HG03521 (cell line): ENCODE data around the gene GOSR1.
"Not testable (repeated sequence)": the region's sequence is repeated elsewhere in the genome, so short reads cannot be mapped to it uniquely, and the experiment has no call there.

Experiments
- ATAC-seq: cut with Tn5 transposase; IDR thresholded peaks from one replicate; pipeline ENCODE4 v1.9.1; 2021; ENCODE audit warnings: mild to moderate bottlenecking, moderate library complexity; ENCODE audit not compliant: unreplicated experiment

GOSR1 gene

GRCh38 chr17:30541802-30542201, 64.6 kb downstream of the GOSR1 start:
- no peak for ATAC-seq

DNA sequence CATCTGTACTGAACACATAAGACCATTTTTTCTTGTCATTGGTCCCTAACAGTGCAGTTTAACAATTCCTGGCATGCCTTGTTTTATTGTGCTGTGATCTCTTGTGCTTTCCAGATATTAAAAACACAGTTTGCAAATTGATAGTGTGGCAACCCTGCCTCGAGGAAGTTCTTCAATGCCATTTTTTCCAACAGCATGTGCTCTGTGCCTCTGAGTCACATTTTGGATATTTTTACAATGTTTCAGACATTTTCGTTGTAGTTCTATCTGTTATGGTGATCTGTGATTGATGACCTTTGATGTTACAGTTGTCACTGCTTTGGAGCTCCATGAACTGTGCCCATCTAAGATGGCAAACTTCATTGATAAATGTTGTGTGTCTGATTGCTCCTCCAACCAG, 66.2 kb downstream of the GOSR1 start:
- no peak for ATAC-seq

DNA sequence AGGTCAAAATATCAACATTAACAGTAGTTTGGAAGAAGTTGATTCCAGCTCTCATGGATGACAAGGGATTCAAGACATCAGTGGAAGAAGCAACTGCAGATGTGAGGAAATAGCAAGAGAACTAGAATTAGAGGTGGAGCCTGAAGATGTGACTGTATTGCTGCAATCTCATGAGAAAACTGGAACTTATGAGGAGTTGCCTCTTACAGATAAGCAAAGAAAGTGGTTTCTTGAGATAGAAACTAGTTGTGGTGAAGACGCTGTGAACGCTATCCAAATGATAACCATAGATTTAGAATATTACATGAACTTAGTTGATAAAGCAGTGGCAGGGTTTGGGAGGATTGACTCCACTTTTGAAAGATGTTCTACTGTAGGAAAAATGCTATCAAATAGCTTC, 67.8 kb downstream of the GOSR1 start:
- ATAC-seq: no peak

DNA sequence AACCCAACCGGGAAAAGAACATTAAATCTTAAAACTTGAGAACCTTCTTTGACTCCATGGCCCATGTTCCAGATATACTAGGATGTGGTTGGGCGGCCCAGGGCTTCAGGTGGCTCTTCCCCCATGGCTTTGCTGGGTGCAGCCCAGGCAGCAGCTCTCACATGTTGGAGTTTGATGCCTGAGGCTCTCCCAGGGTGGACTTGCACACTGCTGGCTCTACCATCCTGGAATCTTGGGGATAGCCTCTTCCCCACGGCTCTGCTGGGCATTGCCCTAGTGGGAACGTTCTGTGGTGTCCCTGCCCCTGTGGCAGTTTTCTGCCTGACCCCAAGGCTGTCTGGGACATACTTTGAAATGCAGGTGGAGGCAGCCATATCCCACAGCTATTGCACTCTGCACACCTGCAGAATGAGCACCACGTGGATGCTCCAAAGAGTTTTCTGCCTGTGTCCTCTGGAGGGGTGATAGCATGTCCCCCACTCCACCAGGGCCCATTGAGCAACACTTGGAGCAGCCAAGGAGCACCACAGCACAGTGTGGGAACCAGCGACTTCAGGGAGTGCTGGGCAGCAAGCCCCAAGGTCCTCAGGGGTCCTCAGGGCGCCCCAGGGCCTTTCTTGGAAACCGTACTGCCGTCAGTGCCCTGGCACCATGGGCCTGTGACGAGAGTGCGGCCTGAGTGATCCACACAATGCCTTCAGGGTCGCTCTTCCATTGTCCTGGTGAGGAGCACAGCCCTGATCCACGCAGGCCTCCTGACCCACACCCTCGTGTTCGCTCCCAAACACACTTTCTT, 70.8 kb downstream of the GOSR1 start:
- ATAC-seq: no peak

DNA sequence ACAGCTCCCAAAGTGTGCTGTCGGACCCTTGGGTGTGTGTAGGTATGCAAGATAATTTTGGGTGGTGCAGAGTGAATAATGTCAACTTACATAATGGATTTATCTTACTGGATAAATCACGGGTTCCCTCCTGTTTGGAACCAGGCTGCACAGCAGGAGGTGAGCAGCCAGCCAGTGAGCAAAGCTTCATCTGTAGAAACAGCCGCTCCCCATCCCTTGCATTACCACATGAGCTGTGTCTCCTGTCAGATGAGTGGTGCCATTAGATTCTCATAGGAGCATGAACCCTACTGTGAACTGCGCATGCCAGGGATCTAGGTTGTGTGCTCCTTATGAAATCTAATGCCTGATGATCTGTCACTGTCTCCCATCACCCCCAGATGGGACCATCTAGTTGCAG, 72.0 kb downstream of the GOSR1 start:
- ATAC-seq: not testable (repeated sequence)

DNA sequence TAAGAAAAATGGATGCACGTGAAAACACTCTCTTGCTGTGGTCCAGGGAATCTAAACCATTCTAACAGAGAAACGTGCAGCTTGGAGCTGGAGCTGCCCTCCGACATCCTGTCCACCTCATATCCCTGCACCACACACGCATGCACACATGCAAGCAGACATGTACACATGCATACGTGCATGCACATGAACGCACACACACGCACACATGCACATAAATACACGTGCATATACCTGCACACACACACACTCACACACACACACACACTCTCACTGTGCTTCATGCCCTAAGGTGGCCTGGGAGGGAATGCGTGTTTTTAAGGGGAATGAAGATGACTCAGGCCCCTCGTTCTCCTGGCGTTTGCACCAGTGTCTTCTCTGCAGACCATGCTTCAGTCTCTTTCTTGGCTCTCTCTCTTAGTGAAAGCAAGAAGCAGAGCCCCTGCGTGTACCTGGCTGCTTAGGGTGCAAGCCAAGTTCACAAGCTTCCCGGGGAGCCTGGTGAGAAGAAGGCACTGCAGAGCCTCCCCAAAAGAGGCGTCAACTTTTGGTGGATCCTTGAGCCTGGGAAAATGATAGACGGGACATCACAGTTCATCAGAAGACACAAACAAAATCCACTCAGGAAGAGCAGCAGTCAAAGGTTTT, 72.8 kb downstream of the GOSR1 start:
- no peak for ATAC-seq

DNA sequence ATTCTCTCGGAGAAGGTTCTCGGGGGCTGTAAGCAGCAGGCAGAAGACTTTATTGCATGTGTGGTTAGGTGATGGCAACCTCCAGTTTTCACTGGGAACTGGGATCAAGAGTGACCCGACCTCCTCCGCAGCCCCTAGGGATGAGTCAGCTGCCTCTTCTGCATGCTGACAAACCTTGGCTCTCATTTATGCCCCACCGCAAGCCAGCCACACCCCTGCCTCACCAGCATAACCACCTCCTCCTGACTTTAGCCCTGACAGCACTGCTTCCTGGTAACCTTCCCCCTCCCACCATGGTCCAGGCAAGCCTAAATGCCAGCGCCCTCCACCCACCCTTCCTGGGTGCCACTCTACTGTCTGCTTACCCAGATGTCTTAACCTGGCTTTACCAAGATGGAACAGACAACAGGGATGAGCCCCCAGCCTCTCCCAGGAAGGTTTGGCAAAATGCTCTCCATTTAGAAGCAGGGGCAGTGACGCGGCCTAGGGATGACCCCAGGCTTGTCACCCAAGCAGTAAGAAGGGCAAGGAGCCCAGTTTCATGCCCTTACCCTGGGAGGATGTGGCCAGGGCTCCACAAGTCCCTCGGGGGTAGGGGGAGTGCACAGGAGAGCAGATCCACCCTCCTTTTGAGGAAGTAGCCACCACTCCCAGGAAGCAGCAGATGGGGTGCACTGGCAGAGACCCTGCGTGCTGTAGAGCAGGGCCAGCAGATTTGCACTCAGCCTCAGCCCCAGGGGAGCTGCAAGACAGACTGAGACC, 73.5 kb downstream of the GOSR1 start:
- no peak for ATAC-seq

DNA sequence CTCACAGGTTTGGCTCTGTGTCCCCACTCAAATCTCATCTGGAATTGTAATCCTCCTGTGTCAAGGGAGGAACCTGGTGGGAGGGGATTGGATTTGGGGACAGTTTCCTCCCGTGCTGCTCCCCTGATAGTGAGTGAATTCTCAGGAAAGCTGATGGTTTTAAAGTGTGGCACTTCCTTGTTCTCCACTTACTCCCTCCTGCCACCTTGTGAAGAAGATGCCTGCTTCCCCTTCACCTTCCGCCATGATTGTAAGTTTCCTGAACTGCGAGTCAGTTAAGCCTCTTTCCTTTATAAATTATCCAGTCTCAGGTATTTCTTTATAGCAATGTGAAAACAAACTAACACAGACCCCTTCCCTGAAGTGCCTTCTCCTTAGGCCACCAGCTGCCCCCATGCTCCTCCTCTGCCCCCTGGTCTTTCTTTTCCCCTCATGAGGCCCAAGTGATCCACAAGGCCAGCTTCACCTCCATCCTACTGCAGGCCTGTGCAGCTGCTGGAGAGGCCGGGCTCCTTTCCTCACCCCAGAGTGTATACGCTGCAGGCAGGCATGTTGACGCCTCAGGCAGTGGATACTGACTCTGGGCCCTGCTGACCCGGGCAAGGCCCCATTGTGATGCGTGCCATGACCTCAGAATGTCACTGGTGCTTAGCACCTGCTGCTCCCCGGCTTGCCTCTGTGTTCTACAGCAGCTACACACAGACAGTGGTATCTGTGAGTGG, 74.2 kb downstream of the GOSR1 start:
- ATAC-seq: not testable (repeated sequence)

DNA sequence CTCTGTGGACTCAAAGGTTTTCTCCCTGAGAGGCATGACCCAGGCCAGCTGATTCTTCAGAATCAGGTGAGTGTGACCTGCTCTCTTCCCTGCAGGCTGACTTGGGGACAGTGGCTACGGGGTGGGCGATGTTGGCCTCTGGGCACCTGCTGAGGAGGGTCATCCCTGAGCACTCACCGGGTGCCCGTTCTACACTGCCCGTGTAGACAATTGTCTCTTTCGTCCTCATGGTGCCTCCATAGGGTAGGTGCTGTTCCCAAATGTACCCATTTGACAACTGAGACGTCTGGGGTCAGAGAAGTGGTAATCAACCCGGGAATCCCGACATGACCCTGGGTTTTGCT, 74.8 kb downstream of the GOSR1 start:
- ATAC-seq: no peak

DNA sequence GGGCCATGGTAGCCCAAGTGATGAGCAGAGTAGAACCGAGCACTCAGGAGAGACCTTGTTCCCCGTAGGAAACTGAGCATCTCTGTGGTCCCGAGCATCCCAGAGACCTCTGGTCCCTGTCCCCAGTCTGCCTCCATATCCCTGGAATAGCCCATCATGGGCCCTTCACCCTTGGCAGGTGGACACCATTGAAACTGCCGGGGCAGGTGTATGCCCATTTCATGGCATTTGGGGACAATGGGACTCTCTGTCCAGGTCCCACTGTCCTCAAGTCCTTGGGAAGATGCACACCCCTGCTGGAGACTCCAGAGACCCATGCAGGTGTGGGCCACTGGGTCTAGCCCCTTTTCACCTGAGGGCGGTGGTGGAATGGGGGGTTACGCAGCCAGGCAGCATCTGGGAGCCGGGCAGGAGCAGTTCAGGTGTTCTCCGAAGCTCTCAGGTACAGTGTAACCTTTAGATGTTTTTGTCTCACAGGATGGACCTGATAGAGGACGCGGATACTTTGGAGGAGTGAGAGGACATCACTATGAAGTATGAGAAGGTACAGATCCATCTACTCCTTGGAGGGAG, 75.9 kb downstream of the GOSR1 start:
- ATAC-seq: no peak

- not testable (repeated sequence) for ATAC-seq
These were observed 76.7 kb downstream of the GOSR1 start for GRCh38 chr17:30553823-30554440.

GRCh38 chr17:30554839-30555751, 77.9 kb downstream of the GOSR1 start:
- no peak for ATAC-seq

GRCh38 chr17:30555942-30556341, 78.7 kb downstream of the GOSR1 start:
- ATAC-seq: no peak

DNA sequence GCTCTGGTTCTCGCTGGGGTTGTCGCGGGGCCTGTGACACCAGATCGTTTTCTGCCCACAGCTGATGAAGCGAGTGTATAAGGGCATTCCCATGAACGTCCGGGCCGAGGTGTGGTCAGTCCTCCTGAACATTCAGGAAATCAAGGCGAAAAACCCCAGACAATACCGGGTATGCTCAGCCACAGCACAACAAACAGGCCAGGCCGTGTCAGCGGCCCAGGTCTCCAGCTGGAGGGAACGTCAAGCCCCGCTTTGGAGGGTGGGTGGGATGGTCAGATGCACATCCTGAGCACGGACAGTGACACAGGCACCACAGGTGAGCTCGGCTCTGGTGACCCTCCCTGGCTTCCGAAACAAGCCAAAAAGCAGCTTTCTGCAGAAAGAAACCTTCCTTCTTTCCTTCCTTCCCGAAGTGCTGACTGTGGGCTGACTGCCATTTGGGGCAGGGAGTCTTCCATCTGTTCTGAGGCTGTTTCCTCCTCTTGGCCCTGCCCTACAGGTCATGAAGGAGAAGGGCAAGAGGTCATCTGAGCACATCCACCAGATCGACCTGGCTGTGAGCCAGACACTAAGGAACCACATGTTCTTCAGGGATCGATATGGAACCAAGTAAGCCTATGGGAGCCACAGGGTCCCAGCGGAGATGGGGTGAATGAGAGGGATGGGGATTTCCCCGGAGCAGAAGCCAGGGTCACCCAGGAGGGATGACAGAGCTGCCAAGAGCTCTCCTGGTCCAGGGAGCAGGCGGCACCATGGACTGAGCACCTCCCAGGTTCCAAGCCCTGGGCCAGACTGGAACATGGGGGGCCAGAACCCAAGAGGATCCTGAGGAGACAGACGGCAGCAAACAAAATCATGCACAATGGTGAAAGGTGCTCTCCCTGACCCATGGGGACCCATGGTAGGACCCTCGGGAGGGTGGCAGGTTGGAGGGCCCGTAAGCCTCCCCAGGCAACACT, 79.4 kb downstream of the GOSR1 start:
- ATAC-seq: no peak

DNA sequence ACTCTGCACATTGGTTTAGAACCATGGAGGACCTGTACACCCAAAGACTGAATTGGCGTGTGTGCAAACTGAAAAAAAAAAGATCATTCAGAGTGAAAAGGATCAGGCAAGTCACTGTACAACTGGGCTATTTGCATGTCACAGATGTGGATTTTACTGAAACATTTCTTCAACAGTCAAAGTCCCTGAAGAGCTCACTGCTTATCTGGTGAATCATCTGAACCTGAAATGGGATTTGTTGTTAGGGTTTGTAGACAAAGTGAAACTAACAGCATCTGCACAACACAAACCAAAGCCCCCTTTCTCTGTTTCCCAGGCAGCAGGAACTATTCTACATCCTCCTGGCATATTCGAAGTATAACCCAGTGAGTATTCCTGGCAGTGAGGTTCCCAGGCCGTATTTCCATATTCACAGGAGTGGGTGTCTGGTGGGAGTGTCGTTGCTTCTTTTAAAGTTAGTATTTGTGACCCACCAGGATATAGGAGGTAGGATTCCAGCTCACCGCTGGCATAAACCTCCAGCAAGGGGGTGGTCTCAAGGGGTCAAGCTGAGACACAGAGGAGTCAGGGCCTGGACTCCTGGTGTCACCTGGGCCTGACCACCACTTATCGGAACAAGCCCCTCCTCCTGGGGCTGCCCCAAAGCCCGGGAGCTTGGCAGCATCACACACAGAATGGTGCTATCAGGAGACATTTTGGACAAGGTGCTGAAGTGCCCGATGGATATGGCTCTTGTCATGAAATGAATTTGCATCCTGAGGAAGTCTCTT, 80.9 kb downstream of the GOSR1 start:
- ATAC-seq: no peak

GRCh38 chr17:30558686-30559545, 81.7 kb downstream of the GOSR1 start:
- ATAC-seq: no peak

GRCh38 chr17:30559656-30560055, 82.4 kb downstream of the GOSR1 start:
- ATAC-seq: no peak
